CD4-positive, alpha-beta T cell treated with Interleukin-12 subunit alpha and Interleukin-12 subunit beta, for 1 hour (primary cell): ENCODE measurements around the gene NXT1.

Source experiments
- DNase-seq: peaks from one replicate; pipeline ENCODE4 v3.0.0-alpha.2; 2020

NXT1 gene

DNA sequence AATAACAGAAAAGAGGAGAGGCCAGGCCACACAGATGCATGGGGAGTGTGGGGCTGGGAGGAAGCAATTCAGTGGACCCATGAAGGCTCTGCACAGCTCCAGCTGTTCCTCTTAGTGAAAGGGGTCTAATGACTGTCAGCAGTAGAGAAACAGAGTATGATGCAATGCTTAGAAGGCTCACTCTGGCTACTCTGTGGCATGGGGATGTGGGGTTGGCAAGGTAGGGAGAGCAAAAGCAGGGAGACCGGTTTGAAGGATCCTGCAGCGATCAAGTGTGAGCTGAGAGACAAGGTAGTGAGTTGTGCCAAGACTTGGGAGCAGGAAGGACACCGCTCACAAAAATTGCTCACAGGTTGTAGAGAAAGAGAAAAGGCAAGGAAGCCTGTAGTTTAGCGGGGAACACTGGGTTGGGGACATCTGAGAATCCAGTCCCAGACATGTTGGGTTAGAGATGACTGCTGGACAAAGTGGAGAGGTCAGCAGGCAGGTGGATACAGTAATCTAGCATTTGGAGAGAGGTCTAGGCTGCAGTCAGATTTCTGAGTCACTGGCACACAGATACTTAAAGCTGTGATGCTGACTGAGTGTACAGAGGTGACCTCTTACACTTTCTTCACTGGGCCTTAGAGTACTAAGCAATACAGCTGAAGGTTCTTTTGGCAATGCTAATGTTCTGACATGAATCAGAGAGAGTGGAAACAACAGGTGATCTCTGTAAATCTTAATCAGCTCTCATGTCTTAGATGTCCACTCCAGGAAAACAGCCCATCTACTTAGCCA lies 43.6 kb downstream of the NXT1 start:
- DNase-seq, result no peak

DNA sequence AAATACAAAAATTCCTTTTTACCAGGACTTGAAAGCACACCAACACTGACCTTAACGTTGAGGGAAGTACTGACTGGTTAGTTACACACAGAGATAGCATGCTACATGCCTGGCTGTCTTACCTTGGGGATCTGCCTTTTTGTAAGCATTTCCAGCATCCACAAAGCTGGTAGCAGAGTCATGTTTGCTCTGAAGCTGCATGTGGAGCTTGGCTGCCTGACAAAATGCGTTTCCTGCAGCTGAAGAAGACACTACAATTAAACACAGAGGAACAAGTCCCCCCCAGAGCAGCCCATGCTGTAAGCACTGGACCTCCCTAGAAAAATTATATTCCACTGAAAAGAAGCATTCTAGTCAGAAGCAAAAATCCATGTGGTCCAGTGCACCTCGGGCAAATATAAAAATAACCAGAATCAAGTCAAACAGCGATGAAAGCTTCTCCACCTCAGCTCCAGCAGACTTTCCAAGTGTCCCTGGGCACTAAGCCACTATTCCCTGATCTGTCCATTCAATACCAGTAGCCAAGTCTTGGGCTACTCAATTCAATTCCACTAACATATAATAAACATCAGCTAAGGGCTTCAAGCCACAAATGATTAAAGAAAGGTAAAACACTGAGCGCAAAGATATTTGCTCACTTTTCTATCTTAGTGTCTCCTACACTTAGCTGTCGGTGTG lies 46.5 kb downstream of the NXT1 start:
- DNase-seq, result no peak

DNA sequence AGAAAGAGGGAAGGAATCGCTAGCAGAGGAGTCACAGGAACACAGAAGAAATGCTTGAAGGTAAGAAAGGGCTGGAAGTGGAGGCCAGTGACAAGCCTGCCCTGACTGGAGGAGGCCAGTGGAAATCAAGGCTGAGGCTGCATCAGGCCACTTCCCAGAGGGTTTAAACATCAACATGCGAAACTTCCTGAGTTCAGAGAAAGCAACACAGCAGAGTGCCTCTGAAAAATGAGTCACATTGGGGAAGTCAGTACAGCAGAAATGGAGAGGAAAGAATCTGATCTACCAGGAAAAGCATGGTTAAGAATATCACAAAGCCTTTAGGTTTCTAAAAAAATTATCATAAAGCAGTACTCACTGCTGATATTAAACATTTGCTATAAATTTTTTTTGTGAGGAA lies 47.4 kb downstream of the NXT1 start:
- DNase-seq, result no peak

DNA sequence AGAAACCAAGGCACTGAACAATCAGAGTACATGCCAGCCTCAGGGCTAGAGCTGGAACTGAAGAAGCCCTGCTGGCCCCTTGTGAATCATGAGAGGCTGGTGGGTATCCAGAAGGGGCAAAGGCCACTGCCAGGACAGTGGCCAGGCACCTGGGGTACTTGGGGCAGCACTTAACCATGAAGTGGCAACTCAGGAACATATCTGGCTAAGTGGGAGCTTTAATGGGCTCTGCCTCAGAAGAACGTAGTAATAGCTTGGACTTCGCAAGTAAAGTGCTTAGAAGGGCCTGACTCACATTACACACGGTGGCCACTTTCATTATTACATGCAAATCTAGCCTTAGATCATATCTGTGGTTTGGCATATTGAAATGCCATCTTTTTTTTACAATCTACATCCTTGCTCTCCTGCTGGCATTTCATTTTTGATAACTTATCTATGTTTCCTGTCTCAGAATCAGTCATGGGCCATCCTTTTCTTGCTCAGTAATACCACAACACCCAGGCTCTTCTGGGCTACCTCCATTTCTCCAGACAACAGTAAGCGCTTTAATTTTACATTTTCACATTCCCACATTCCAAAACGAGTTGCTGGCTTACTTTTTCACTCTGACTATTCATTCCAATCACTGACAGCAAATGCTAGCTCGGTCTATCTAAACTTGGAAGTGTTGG lies 49.1 kb downstream of the NXT1 start:
- no peak for DNase-seq

DNA sequence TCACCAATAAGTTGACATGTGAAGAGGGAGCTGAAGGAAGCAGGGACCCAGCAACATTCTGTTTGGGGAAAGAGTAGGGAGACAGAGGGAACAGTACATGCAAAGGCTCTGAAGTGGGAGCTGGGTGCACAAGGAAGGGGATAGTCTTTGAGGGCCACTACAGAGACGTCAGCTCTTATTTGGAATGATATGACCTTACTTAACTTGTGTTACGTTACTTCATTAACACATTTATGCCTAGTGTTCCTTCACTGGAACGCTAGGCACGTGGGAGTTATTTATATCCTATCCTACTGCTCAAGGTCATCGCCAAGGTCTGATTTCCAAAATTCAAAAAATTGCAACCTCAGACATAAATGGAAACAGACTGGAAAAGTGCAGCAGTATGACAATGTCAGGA lies 50.5 kb downstream of the NXT1 start:
- DNase-seq, result no peak

DNA sequence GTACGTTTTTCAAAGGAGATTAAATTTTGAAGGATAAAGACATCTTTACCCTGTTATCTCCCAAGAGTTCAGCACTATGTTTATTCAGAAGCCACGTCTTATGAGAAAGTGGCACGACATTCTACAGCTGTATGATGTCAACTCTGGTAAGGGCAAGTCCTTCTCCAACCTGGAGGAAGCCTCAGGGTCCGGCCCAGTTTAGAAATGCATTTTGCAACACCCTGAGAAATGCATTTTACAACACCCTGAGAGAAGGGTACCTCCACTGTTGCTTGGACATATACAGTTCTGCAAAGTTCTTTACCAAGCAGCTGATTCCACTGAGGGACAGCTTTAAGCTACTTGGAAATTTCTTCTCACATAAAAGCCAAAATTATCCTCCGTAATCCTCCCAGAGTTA lies 53.2 kb downstream of the NXT1 start:
- no peak for DNase-seq

DNA sequence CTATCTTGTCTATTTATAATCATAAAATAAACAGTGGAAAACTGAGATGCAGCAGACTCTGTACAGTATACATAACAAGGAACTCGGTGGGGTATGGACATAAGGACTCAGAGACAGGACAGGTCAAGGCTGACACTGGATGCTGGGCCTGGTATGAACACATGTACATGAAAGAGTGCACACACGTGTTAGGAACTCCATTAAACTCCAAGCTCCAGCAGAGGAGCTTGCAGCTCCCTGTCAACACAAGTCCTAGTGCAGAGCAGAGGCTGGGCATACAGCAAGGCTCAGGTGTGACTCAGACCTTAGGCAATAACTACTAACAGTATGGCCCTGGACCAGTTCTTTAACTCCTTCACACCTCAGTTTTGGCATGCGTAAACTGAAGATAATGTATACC lies 53.6 kb downstream of the NXT1 start:
- no peak for DNase-seq
